NCI-H748 (cell line): ENCODE results near the gene WNT2B.

ENCODE experiments used
- DNase-seq: peaks from one replicate; lab custom pipeline; 2025; ENCODE audit not compliant: unreplicated experiment; lab: John Stamatoyannopoulos, UW

The WNT2B gene

GRCh38 chr1:112524986-112525385, 16.2 kb downstream of the WNT2B start:
- DNase-seq, result no peak

- no peak for DNase-seq
These were observed 18.7 kb downstream of the WNT2B start for GRCh38 chr1:112527266-112528010.

- DNase-seq, result no peak
These were observed 19.3 kb downstream of the WNT2B start for GRCh38 chr1:112528076-112528475.

GRCh38 chr1:112529301-112529700, 20.5 kb downstream of the WNT2B start:
- no peak for DNase-seq

GRCh38 chr1:112530832-112531231, 22.1 kb downstream of the WNT2B start:
- DNase-seq, result no peak

GRCh38 chr1:112532064-112532463, 23.3 kb downstream of the WNT2B start:
- no peak for DNase-seq

- DNase-seq, result no peak
These were observed 24.3 kb downstream of the WNT2B start for GRCh38 chr1:112533029-112533428.

- no peak for DNase-seq
These were observed 27.8 kb downstream of the WNT2B start for GRCh38 chr1:112536561-112536960.

GRCh38 chr1:112537456-112537855, 28.7 kb downstream of the WNT2B start:
- no peak for DNase-seq

- no peak for DNase-seq
These were observed 30.1 kb downstream of the WNT2B start for GRCh38 chr1:112538883-112539282.

- DNase-seq, result no peak
These were observed 31.5 kb downstream of the WNT2B start for GRCh38 chr1:112540226-112540794.

- no peak for DNase-seq
These were observed 32.5 kb downstream of the WNT2B start for GRCh38 chr1:112541299-112541698.

GRCh38 chr1:112542206-112542973, 33.6 kb downstream of the WNT2B start:
- DNase-seq, result no peak

- no peak for DNase-seq
These were observed 35.4 kb downstream of the WNT2B start for GRCh38 chr1:112544011-112544688.

GRCh38 chr1:112544751-112545150, 36.0 kb downstream of the WNT2B start:
- no peak for DNase-seq

GRCh38 chr1:112546076-112546475, 37.3 kb downstream of the WNT2B start:
- DNase-seq, result no peak

- no peak for DNase-seq
These were observed 39.8 kb downstream of the WNT2B start for GRCh38 chr1:112548547-112548946.

- DNase-seq, result no peak
These were observed 40.8 kb downstream of the WNT2B start for GRCh38 chr1:112549590-112549989.

- DNase-seq, result no peak
These were observed 45.6 kb downstream of the WNT2B start for GRCh38 chr1:112554411-112554810.

- DNase-seq, result no peak
These were observed 48.6 kb downstream of the WNT2B start for GRCh38 chr1:112557385-112557784.

- no peak for DNase-seq
These were observed 49.9 kb downstream of the WNT2B start for GRCh38 chr1:112558634-112559033.

GRCh38 chr1:112563341-112563740, 54.6 kb downstream of the WNT2B start:
- DNase-seq, result no peak
